Esophagus mucosa (tissue), 1 donor: ENCODE results near the gene MXRA7. TPM values are rescaled to one million over a fixed set of nuclear protein-coding genes. Genes with fewer than 3 reads are reported as not detected.
A peak's percentile ranks its signal among the peaks of the same experiment; 100 is the strongest.
"Not testable (repeated sequence)": the region's sequence is repeated elsewhere in the genome, so short reads cannot be mapped to it uniquely, and the experiment has no call there.

Experiments used
- ATAC-seq: fragments of 200-7000 bp; cut with Tn5 transposase; one replicate; pipeline ENCODE4 v1.9.1; 2020
- total RNA-seq: library from RNA; stranded (reverse); gene quantifications from one replicate; pipeline ENCODE4 v1.2.4, GENCODE V29; 2023
- donor health status: DM: yes; HTN: yes; CAD: no.

The MXRA7 gene
- total RNA-seq, 1 donor from 2014 or later = 32.3 TPM

- no peak for ATAC-seq
These were observed 24.2 kb upstream of the MXRA7 start for GRCh38 chr17:76735006-76735405.

- ATAC-seq = no peak
These were observed 23.5 kb upstream of the MXRA7 start for GRCh38 chr17:76734080-76734840.

DNA sequence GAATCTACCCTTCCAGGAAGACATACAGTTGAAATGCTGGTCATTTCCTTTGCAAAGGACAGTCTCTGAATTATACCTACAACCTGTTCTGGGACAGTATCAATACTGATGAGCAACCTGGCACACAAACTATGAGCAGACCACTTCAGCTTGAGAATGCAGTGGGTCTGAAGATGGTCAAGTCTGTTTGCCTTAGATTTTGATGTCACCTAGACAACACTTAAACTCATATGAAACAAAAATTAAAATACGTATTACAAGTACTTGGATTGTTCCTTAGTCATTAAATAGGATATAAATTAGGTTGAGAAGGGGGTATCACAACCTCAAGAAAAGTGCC, 22.8 kb upstream of the MXRA7 start:
- ATAC-seq = no peak

DNA sequence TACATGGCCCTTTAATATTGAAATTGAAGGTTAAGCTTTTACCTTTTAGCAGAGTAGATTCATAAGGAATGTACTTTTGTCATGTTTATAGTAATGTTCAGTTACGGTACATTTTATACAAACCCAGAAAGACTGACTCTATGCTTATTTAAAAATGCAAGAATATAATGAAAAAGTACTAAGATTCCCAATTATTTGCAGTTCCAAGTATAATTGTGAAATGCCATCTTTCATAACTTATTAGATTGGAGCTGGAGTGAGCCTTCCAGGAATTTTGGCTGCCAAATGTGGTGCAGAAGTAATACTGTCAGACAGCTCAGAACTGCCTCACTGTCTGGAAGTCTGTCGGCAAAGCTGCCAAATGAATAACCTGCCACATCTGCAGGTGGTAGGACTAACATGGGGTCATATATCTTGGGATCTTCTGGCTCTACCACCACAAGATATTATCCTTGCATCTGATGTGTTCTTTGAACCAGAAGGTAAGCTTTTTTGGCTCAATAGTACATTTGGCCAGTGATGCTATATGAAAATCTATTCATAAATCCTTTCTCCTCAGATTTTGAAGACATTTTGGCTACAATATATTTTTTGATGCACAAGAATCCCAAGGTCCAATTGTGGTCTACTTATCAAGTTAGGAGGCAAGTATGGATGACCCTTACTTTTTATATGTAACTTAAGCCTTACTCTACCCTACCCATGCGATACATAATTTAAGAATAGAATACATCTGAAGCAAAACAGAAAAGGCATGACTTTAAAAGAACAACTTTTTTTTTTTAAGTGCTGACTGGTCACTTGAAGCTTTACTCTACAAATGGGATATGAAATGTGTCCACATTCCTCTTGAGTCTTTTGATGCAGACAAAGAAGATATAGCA, 22.2 kb upstream of the MXRA7 start:
- ATAC-seq = no peak

DNA sequence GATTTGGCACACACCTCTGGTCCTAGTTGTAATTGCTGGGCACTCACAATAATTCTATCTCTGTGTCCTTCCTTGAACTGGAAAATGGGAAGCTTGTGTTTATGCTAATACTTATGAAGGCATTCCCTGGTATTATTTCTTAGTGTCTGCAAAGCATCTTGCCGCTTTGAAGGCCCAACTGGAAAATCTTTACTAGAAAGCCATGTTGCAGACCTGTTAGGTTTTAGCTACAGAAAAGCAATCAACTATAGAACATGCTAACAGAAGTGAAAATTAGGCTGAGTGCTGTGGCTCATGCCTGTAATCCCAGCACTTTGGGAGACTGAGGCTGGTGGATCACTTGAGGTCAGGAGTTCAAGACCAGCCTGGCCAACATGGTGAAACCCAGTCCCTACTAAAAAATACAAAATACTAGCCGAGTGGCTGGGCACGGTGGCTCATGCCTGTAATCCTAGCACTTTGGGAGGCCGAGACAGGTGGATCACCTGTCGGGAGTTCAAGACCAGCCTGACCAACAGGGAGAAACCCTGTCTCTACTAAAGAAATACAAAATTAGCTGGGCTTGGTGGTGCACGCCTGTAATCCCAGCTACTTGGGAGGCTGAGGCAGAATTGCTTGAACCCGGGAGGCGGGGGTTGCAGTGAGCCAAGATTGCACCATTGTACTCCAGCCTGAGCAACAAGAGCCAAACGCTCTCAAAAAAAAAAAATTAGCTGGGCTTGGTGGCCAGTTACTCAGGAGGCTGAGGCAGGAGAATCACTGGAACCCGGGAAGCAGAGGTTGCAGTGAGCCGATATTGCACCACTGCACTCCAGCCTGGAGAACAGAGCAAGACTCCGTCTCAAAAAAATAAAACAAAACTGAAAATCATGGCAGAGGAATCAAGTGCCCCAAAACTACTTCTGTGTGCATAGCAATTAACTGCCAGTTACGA, 21.3 kb upstream of the MXRA7 start:
- ATAC-seq = not testable (repeated sequence)

GRCh38 chr17:76727745-76728456, 17.1 kb upstream of the MXRA7 start:
- no peak for ATAC-seq

- peak; percentile 61 for ATAC-seq
These were observed 16.3 kb upstream of the MXRA7 start, which contains the start of gene METTL23 for GRCh38 chr17:76726776-76727718. Gene METTL23 (plus strand): TSS chr17:76726839. CDS start chr17:76729711, 2,872 bp downstream.

DNA sequence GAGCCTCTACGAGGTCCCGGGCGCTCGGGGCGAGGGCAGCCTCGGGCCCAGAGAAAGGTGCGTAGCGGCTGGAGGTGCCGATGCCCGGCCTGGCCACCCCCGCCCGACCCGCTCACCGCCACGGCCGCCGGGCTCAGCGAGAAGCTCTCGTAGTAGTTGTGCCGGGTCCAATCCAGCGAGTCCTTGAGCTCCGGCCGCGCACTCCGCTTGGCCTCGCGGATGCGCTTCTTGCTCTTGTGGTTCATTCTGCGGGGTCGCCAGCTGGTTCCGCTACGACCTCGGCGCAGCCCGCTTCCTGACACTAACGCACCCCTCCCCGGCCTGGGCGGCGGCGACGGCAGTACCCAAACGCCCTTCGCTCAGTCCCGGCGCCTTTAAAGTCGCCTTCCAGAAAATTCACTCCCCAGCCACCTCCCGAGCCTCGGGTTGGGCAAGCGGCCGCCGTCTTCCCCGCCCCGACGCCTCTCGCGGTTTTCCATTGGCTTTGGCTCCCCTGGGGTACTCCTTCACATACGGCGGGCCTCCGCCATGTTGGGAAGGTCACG, 15.5 kb upstream of the MXRA7 start, which contains the start of gene JMJD6:
Gene JMJD6, minus strand, starts transcription at position 376 of the 545 bp plus-strand sequence. Its CDS starts 131 bp downstream, at position 245.
- ATAC-seq = peak; percentile 94

- peak; percentile 40 for ATAC-seq
These were observed 14.9 kb upstream of the MXRA7 start for GRCh38 chr17:76725580-76726230.

- ATAC-seq = no peak
These were observed 13.0 kb upstream of the MXRA7 start for GRCh38 chr17:76723812-76724211.

GRCh38 chr17:76722977-76723376, 12.2 kb upstream of the MXRA7 start:
- ATAC-seq = not testable (repeated sequence)

DNA sequence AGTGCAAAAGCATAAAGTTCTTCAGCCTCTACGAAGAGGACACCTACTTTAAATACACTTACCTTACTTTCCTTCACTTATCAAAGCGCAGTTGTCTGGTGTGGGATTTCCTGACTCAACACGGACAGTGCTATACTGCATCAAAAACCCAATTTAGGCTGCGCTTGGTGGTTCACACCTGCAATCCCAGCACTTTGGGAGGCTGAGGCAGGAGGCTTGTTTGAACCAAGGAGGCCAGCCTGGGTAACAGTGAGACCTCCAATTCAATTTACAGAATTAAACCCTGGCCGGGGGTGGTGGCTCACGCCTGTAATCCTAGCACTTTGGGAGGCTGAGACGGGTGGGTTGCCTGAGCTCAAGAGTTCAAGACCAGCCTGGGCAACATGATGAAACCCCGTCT, 11.5 kb upstream of the MXRA7 start:
- ATAC-seq = no peak

DNA sequence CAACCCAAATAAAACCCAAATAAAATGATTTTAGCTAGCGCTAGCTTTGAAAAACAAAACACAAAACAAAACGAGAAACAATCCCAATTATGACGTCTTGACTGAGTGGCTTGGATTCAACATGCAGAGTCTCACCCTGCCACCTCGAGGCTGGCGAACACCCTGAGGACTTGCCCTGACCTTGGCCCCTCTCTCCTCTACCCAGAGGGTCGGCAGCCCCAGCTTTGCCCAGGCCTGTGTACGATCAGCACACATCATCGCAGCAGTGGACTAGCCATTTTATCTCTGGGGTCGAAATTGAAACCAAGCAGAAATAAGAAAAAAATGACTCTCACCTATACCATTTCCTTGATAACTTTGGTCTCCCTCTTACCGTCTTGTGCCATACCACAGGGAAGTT, 10.7 kb upstream of the MXRA7 start:
- no peak for ATAC-seq

GRCh38 chr17:76720941-76721340, 10.2 kb upstream of the MXRA7 start:
- no peak for ATAC-seq

DNA sequence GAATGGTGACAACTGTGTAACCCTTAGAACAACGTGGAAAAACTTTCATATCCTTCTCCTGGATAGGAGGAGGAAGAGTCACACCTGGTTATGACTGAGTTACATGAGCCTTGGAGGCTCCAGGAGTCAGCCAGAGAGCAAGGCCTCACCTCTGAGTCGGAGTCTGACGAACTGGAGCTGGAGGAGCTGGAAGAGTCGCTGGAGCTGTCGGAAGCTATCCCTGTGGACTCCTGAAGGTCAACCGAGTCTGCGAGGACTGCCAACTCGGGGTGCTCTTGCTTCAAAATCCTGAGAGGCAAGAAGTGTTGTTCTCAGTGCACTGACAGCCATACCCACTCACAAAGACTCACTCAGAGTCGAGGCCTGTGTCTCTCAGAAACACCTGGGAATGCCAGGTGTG, 9.4 kb upstream of the MXRA7 start:
- no peak for ATAC-seq

- ATAC-seq = no peak
These were observed 7.8 kb upstream of the MXRA7 start for GRCh38 chr17:76718516-76718915.

- no peak for ATAC-seq
These were observed 6.1 kb upstream of the MXRA7 start for GRCh38 chr17:76716839-76717215.

DNA sequence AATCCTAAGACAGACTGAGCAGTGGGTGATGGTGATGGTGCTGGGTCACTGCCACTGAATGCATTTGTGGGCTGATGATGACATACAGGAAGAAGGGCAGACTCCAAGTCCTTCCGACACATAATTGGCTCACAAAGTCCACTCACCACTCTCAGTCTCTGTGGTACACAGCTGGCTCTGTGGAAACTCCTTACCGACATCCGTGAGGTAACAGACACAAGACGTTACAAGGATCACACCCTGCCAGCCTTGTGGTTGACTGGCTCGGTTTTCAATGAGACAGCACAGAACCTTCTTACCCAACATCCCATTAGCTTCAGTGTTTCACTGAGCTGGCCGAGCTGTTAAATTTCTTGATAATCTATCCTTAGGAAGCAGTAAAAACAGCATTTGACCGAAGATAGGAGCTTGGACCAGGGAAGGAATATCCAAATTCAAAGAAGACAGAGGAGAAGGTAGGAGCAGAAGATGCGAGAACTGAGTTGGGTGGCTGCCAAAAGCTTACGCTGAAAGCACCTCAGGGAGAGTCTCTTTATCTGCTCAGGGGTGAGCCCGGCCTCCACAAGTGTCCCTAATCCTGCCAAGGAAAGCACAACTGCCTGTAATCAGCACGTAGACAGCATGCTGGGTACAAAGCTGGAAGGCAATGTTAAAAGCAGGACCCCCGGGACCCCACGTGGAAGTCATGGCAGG, 5.5 kb upstream of the MXRA7 start:
- ATAC-seq = peak; percentile 42

DNA sequence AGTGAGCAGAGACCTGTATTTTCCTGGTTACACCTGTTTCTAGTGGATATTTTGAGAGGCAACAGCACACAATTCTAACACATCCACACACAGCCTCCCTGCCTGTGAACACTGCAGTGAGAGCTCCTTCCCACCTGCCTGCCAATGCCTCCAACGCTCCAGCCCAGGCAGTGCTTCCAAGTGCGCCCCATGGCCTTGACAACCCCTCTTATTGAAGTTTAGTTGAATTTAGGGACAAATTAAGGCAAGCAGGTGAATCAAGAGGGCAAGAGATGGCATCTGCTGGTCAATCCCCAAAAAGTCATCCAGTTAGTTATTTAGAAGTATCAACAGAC, 4.7 kb upstream of the MXRA7 start:
- no peak for ATAC-seq
